ENCODE data around the gene PPP1R15B.

Gene PPP1R15B

GRCh38 chr1:204455063-204455830 is 43.6 kb upstream of the PPP1R15B start:
- H3K4me3 ChIP-seq (replicated peaks in 1 of 2; ENCODE audit: low read depth in 2 of 2, low read length in 2 of 2): no peak overlapping the region
- DNase-seq (ENCODE audit: low read depth in 2 of 2): no peak
- TF ChIP-seq, protein P1, sequence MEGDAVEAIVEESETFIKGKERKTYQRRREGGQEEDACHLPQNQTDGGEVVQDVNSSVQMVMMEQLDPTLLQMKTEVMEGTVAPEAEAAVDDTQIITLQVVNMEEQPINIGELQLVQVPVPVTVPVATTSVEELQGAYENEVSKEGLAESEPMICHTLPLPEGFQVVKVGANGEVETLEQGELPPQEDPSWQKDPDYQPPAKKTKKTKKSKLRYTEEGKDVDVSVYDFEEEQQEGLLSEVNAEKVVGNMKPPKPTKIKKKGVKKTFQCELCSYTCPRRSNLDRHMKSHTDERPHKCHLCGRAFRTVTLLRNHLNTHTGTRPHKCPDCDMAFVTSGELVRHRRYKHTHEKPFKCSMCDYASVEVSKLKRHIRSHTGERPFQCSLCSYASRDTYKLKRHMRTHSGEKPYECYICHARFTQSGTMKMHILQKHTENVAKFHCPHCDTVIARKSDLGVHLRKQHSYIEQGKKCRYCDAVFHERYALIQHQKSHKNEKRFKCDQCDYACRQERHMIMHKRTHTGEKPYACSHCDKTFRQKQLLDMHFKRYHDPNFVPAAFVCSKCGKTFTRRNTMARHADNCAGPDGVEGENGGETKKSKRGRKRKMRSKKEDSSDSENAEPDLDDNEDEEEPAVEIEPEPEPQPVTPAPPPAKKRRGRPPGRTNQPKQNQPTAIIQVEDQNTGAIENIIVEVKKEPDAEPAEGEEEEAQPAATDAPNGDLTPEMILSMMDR (IDR thresholded peaks at IDR 0.05; ENCODE audit: low read depth, low read length): no peak

- TF ChIP-seq, protein P1 (IDR thresholded peaks at IDR 0.05; ENCODE audit: low read depth, low read length): no peak
- DNase-seq (ENCODE audit: low read depth in 2 of 2): no peak
- no peak overlapping the region for H3K4me3 ChIP-seq (replicated peaks in 1 of 2; ENCODE audit: low read depth in 2 of 2, low read length in 2 of 2)
These were observed 42.9 kb upstream of the PPP1R15B start for GRCh38 chr1:204454476-204454875.

DNA sequence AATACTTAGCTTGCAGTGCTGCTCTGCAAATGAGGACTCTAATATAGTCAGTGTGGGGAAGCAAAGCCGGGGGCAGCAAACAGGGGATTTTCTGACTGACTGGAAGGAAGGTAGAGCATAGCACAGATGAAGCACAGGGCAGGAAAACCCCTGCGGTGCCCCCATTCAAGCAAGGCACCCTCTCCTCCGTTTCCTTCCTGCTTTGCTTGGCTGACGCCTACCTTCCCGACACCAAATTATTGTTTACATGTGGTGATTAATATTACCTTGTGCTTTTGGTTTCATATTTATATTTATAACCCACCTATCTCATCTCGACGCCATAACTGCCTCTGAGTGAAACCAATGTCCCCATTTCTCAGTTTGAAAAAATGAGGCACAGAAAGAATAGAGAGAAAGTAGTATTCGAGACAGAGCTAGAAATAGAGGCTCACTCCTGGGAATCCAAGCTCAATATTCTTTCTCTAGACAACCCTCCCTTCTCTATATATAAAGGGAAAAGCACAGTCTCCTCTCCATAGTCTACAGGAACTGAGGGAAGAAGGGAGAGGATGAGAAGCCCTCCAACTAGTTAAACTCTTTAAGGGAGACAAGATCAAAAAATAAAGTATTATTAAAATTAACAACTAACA is 41.6 kb upstream of the PPP1R15B start:
- DNase-seq (ENCODE audit: low read depth in 2 of 2): no peak
- H3K4me3 ChIP-seq (replicated peaks in 1 of 2; ENCODE audit: low read depth in 2 of 2, low read length in 2 of 2): no peak overlapping the region
- TF ChIP-seq, protein P1 (IDR thresholded peaks at IDR 0.05; ENCODE audit: low read depth, low read length): no peak

- H3K4me3 ChIP-seq (replicated peaks in 1 of 2; ENCODE audit: low read depth in 2 of 2, low read length in 2 of 2): no peak overlapping the region
- DNase-seq (ENCODE audit: low read depth in 2 of 2): no peak
- TF ChIP-seq, protein P1 (IDR thresholded peaks at IDR 0.05; ENCODE audit: low read depth, low read length): no peak
These were observed 39.9 kb upstream of the PPP1R15B start for GRCh38 chr1:204451352-204452124.

DNA sequence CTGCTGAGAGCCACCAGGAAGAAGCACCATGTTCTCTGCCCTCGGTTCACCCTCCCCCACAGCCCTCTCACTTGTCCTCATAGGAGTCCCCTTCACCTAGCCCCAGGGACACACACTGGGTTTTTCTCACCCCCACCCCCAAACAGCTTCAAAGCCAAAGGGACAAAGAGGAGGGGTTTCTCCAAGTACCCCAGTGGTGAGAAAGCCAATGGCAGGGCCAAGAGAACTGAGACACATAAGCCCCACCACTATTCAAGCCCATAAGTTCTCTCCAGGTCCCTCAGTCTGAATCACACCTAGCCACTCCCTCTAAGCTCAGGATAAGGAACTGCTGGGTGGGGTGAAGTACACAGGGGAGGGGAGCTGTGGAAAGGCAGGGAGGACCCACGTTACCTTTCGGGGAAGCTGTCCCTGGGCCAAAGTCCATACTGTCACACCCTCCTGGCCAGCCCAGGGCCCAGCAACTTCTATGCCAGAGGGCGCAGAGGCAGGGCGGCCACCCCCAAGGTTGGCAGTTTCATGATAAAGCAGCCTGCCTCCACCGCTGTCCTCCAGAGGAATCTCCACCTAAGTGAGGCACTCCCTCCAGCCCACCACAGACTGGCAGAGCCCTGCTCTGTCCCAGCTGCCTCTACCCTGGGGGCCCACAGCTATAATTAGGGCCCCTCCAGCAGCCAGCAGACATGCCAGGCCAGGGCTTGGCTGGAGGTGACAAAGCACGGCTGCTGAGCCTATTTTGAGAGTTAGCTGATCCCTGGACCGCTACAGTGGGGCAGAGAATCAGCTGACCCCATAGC is 39.0 kb upstream of the PPP1R15B start:
- DNase-seq (ENCODE audit: low read depth in 2 of 2): no peak

More for the DNA sequence above, 39.0 kb upstream of the PPP1R15B start:
- TF ChIP-seq, protein P1 (IDR thresholded peaks at IDR 0.05; ENCODE audit: low read depth, low read length): no peak
- no peak overlapping the region for H3K4me3 ChIP-seq (replicated peaks in 1 of 2; ENCODE audit: low read depth in 2 of 2, low read length in 2 of 2)
